Suprapubic skin (tissue), 4 donors: Measurements from ENCODE around the gene NEB. TPM values are rescaled to one million over a fixed set of nuclear protein-coding genes. Genes with fewer than 3 reads are reported as not detected.
"Not testable (repeated sequence)": the region's sequence is repeated elsewhere in the genome, so short reads cannot be mapped to it uniquely, and the experiment has no call there.

ENCODE experiments used
- DNase-seq, 2 donors: peaks; one replicate each; pipeline ENCODE4 v3.0.0-alpha.2; 2019; ENCODE audit warnings: low spot score in 2 of 2
- H3K27ac ChIP-seq: fragments of 200-600 bp; sonication (generic); one replicate; pipeline ENCODE4 v1.5.1; 2019
- H3K27me3 ChIP-seq: fragments of 200-600 bp; sonication (generic); one replicate; pipeline ENCODE4 v1.5.1; 2019
- H3K36me3 ChIP-seq: fragments of 200-600 bp; sonication (generic); one replicate; pipeline ENCODE4 v1.5.1; 2019
- H3K4me1 ChIP-seq: fragments of 200-600 bp; sonication (generic); one replicate; pipeline ENCODE4 v1.5.1; 2019
- H3K4me3 ChIP-seq: fragments of 200-600 bp; sonication (generic); one replicate; pipeline ENCODE4 v1.5.1; 2019; ENCODE audit warnings: mild to moderate bottlenecking
- H3K9me3 ChIP-seq: fragments of 200-600 bp; sonication (generic); one replicate; pipeline ENCODE4 v1.5.1; 2019
- EP300 ChIP-seq: sonication (generic); formaldehyde crosslinking; IDR thresholded peaks from one replicate; pipeline ENCODE4 v1.6.1; 2017; ENCODE audit warnings: antibody characterized with exemption
- POLR2A ChIP-seq, 2 donors: fragments of 450-650 bp; IDR thresholded peaks; one replicate each; pipeline ENCODE4 v1.6.1; 2017; ENCODE audit warnings: antibody characterized with exemption in 2 of 2, mild to moderate bottlenecking in 2 of 2, moderate library complexity in 2 of 2
- POLR2AphosphoS5 ChIP-seq, 3 donors: sonication (generic); formaldehyde crosslinking; IDR thresholded peaks; one replicate each; pipeline ENCODE4 v1.6.1; 2017; ENCODE audit warnings: antibody characterized with exemption in 3 of 3
- WGBS: methylation state at CpG from one replicate; pipeline ENCODE4 v1.1.5; 2018; 5-methylcytosine and 5-hydroxymethylcytosine counted together
- total RNA-seq, 4 donors: library from RNA; depleted of rRNA; stranded (reverse); fragments of >200 nt; gene quantifications; one replicate each; pipeline ENCODE4 v1.1.0, GENCODE V29; 2016
- TF ChIP-seq, protein P1 (sequence below), 2 donors: fragments of 200-600 bp in 1 of 2; fragments of 450-650 bp in 1 of 2; sonication (generic) in 1 of 2; IDR thresholded peaks; one replicate each; pipeline ENCODE4 v1.5.1; 2016 to 2019; ENCODE audit warnings: antibody characterized with exemption in 2 of 2, mild to moderate bottlenecking in 1 of 2, moderate library complexity in 1 of 2

The NEB gene
- total RNA-seq, 4 donors from 2014 or later: 5.4 to 19.1 (median 7.4) TPM

DNA sequence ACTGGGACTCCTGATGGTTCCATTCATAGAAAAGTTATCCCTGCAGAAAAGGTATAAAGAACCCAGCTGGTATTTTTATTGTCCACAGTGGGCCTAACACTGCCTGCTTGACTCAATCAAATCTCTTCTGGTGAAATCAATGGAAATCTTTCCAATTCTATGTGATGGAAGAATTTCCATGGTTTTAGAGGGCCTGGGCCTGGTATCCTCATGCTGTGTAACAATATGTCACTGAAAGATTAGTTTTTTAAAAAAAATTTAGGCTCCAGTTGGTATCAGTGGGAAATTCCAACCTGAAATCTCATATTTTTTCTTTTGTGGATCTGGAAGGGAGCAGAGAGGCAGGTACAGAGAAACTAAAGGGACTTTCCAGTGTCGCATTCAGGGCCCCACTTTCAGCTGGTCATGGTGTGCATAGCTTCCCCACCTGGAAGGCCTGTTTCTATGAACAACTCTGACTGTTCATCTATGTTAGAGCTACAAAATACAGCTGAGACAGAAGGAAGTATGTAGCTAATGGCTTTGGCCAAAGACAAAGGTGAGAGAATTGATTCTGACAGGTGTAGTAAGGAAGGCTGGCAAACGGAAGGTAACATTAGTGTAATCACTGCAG, 20.9 kb downstream of the NEB start:
- Histone ChIP-seq H3K27ac (no peak overlapping the region), H3K4me3 (no peak overlapping the region), H3K36me3 (no peaks in the 10 kb centered on the region), H3K9me3 (no peaks in the 10 kb centered on the region), H3K27me3 (no peaks in the 10 kb centered on the region), H3K4me1 (no peaks in the 10 kb centered on the region)
- WGBS: 89% methylated on average over 2 of the region's 2 CpGs
- DNase-seq: no peak
- TF ChIP-seq POLR2A (IDR thresholded peaks at IDR 0.05) (no peak), POLR2AphosphoS5 (IDR thresholded peaks at IDR 0.05) (no peak), EP300 (no peak)
- TF ChIP-seq, protein P1, sequence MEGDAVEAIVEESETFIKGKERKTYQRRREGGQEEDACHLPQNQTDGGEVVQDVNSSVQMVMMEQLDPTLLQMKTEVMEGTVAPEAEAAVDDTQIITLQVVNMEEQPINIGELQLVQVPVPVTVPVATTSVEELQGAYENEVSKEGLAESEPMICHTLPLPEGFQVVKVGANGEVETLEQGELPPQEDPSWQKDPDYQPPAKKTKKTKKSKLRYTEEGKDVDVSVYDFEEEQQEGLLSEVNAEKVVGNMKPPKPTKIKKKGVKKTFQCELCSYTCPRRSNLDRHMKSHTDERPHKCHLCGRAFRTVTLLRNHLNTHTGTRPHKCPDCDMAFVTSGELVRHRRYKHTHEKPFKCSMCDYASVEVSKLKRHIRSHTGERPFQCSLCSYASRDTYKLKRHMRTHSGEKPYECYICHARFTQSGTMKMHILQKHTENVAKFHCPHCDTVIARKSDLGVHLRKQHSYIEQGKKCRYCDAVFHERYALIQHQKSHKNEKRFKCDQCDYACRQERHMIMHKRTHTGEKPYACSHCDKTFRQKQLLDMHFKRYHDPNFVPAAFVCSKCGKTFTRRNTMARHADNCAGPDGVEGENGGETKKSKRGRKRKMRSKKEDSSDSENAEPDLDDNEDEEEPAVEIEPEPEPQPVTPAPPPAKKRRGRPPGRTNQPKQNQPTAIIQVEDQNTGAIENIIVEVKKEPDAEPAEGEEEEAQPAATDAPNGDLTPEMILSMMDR (IDR thresholded peaks at IDR 0.05): no peak

DNA sequence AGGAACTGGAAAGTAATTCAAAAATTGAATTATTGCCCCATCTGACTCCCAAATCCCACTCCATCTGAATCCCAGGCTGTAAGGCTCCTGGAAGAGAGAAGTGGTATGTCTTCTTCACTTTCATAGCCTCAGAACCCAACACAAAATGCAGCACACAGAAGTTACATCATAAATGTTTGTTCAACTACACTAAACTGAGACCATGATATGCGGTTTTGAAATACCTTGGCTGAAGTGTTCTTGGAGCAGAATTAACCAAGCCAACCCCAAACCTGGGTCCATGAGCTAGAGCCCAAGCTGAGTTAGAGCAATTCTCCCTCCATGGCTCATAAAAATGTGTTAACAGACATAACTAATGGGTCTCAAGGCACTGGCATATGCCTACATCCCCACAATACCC, 23.3 kb downstream of the NEB start:
- Histone ChIP-seq H3K9me3 (no peaks in the 10 kb centered on the region), H3K4me3 (no peak overlapping the region), H3K27ac (no peak overlapping the region), H3K36me3 (no peaks in the 10 kb centered on the region), H3K27me3 (no peaks in the 10 kb centered on the region), H3K4me1 (no peaks in the 10 kb centered on the region)
- WGBS: 71% methylated on average over 1 of the region's 1 CpG
- DNase-seq: no peak
- no peak for TF ChIP-seq POLR2AphosphoS5 (IDR thresholded peaks at IDR 0.05)
- no peak for TF ChIP-seq EP300
- TF ChIP-seq, protein P1 (IDR thresholded peaks at IDR 0.05): no peak
- TF ChIP-seq POLR2A (IDR thresholded peaks at IDR 0.05): no peak

DNA sequence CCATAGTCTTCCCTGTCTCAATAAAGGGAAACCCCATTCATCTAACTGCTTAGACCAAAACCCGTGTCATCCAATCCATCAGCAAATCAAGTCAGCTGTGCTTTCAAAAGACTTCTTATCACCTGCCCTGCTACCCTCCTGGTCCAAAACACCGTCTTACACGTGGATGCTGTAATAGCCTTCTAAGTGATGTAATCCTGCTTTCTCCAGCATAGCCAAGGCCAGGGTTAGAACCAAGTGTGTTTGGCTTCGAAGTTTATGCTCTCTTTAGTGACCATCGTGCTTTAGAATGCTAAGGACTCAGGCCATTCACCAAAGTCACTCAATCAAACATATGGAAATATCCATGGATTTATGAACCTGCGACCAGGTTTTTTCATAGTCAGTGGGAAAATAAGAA, 25.5 kb downstream of the NEB start:
- WGBS: 90% methylated on average over 6 of the region's 6 CpGs
- no peak for DNase-seq
- H3K27ac ChIP-seq: no peak overlapping the region
- no peak for TF ChIP-seq EP300
- no peak for TF ChIP-seq POLR2A (IDR thresholded peaks at IDR 0.05)
- TF ChIP-seq, protein P1 (IDR thresholded peaks at IDR 0.05): no peak
- no peak for TF ChIP-seq POLR2AphosphoS5 (IDR thresholded peaks at IDR 0.05)
- no peaks in the 10 kb centered on the region for H3K4me1 ChIP-seq
- H3K9me3 ChIP-seq: no peaks in the 10 kb centered on the region
- no peaks in the 10 kb centered on the region for H3K36me3 ChIP-seq
- H3K4me3 ChIP-seq: no peak overlapping the region
- no peaks in the 10 kb centered on the region for H3K27me3 ChIP-seq

DNA sequence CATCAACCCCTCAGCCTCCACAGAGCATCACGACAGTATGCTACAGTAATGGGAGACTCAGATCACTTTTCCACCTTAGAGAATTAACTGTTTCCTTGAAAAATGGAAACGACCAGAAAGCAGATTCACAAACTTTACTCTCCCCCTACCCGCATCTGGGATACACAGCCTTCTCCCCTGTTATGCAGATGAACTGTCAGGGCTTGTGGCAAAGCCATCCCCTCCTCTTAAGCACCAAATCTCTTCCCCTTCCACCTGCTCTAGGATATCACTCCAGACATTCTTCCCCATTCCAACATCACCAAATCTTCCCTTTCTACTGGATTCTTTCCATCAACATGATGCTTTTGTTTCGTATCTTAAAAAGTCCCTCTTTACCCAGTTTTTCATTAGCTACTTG, 26.4 kb downstream of the NEB start:
- H3K36me3 ChIP-seq: no peaks in the 10 kb centered on the region
- no peaks in the 10 kb centered on the region for H3K9me3 ChIP-seq
- no peaks in the 10 kb centered on the region for H3K4me1 ChIP-seq
- TF ChIP-seq POLR2AphosphoS5 (IDR thresholded peaks at IDR 0.05): no peak
- TF ChIP-seq POLR2A (IDR thresholded peaks at IDR 0.05): no peak
- TF ChIP-seq, protein P1 (IDR thresholded peaks at IDR 0.05): no peak
- no peak for TF ChIP-seq EP300
- 65% methylated on average over 4 of the region's 4 CpGs for WGBS
- no peaks in the 10 kb centered on the region for H3K27me3 ChIP-seq
- DNase-seq: no peak
- no peak overlapping the region for H3K27ac ChIP-seq
- no peak overlapping the region for H3K4me3 ChIP-seq

DNA sequence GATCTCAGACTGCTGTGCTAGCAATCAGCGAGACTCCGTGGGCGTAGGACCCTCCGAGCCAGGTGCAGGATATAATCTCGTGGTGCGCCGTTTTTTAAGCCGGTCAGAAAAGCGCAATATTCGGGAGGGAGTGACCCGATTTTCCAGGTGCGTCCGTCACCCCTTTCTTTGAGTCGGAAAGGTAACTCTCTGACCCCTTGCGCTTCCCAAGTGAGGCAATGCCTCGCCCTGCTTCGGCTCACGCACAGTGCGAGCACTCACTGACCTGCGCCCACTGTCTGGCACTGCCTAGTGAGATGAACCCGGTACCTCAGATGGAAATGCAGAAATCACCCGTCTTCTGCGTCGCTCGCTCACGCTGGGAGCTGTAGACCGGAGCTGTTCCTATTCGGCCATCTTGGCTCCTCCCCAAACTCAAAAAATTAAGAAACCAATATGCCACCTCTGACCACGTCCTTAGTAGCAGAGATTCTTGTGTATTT, 29.8 kb downstream of the NEB start:
- not testable (repeated sequence) for DNase-seq, H3K9me3 ChIP-seq, H3K4me1 ChIP-seq, H3K4me3 ChIP-seq, H3K36me3 ChIP-seq, H3K27me3 ChIP-seq, H3K27ac ChIP-seq
- WGBS: 94% methylated on average over 28 of the region's 29 CpGs

DNA sequence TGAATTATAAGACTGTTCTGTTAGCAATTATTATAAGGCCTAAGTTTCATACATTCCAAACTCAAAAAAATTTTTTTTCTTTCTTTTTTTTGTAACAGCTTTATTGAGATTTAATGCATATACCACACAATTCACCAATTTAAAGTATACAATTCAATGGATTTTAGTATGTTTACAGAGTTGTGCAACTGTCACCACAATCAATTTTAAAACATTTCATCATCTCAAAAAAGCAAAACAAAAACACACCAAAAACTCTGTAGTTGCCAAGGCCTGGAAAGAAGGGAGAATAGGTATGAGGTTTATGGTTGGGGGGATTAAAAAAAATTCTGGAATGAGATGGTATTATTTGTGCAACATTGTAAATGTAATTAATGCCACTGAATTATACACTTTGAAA, 36.1 kb downstream of the NEB start:
- H3K36me3 ChIP-seq, DNase-seq, H3K4me3 ChIP-seq, H3K4me1 ChIP-seq, H3K9me3 ChIP-seq, H3K27ac ChIP-seq, H3K27me3 ChIP-seq: not testable (repeated sequence)
